H9 (cell line): Measurements from ENCODE around the gene TMEM81. TPM values are rescaled to one million over a fixed set of nuclear protein-coding genes. Genes with fewer than 3 reads are reported as not detected.

Experiments used
- DNase-seq: peaks from one replicate; pipeline ENCODE4 v3.0.0-alpha.2; 2017
- H2AFZ ChIP-seq: one replicate; pipeline ENCODE4 v1.6.1; 2013; ENCODE audit warnings: mild to moderate bottlenecking, low read length, control low read depth, moderate library complexity
- H2AK5ac ChIP-seq: 2 replicates; pipeline ENCODE4 v1.6.1; 2013; ENCODE audit warnings: low read length, control low read depth, mixed read lengths; ENCODE audit not compliant: insufficient read length
- H2BK120ac ChIP-seq: one replicate; pipeline ENCODE4 v1.6.1; 2013; ENCODE audit warnings: low read depth, mild to moderate bottlenecking, low read length, control low read depth, inconsistent platforms; ENCODE audit not compliant: poor library complexity, severe bottlenecking
- H2BK12ac ChIP-seq: 2 replicates; pipeline ENCODE4 v1.6.1; 2013; ENCODE audit warnings: low read length, control low read depth, mixed read lengths, low read depth; ENCODE audit not compliant: insufficient read length
- H2BK15ac ChIP-seq: 2 replicates; pipeline ENCODE4 v1.6.1; 2013; ENCODE audit warnings: low read depth, low read length, control low read depth
- H2BK20ac ChIP-seq: one replicate; pipeline ENCODE4 v1.6.1; 2013; ENCODE audit warnings: low read depth, mild to moderate bottlenecking, low read length, control low read depth, inconsistent platforms; ENCODE audit not compliant: poor library complexity, severe bottlenecking
- H2BK5ac ChIP-seq: 2 replicates; pipeline ENCODE4 v1.6.1; 2013; ENCODE audit warnings: low read length, control low read depth, mixed read lengths; ENCODE audit not compliant: insufficient read length
- H3K14ac ChIP-seq: 2 replicates; pipeline ENCODE4 v1.6.1; 2013; ENCODE audit warnings: low read length, control low read depth; ENCODE audit not compliant: insufficient read depth
- H3K18ac ChIP-seq: 2 replicates; pipeline ENCODE4 v1.6.1; 2013; ENCODE audit warnings: low read depth, mild to moderate bottlenecking, mixed read lengths, low read length, control low read depth; ENCODE audit not compliant: insufficient read length
- H3K23ac ChIP-seq: 2 replicates; pipeline ENCODE4 v1.6.1; 2013; ENCODE audit warnings: low read length, control low read depth, mixed read lengths, low read depth; ENCODE audit not compliant: insufficient read length
- H3K23me2 ChIP-seq: 2 replicates; pipeline ENCODE4 v1.6.1; 2013; ENCODE audit warnings: low read depth, mild to moderate bottlenecking, mixed read lengths, low read length, control low read depth; ENCODE audit not compliant: insufficient read length, poor library complexity, severe bottlenecking
- H3K27ac ChIP-seq: 2 replicates; pipeline ENCODE4 v1.5.1; 2013; ENCODE audit warnings: low read length, control low read depth, mixed read lengths, low read depth; ENCODE audit not compliant: insufficient read length
- H3K27me3 ChIP-seq: 2 replicates; pipeline ENCODE4 v1.6.1; 2013; ENCODE audit warnings: low read length, control low read depth, inconsistent platforms; ENCODE audit not compliant: insufficient read depth
- H3K4ac ChIP-seq: 2 replicates; pipeline ENCODE4 v1.6.1; 2013; ENCODE audit warnings: low read depth, mild to moderate bottlenecking, control low read depth, inconsistent platforms, low read length, moderate library complexity
- H3K4me1 ChIP-seq: 2 replicates; pipeline ENCODE4 v1.6.1; 2013; ENCODE audit warnings: low read length, control low read depth, inconsistent platforms; ENCODE audit not compliant: insufficient read depth
- H3K4me2 ChIP-seq: 2 replicates; pipeline ENCODE4 v1.6.1; 2013; ENCODE audit warnings: low read length, control low read depth, mixed read lengths; ENCODE audit not compliant: insufficient read length, insufficient read depth
- H3K56ac ChIP-seq: 2 replicates; pipeline ENCODE4 v1.6.1; 2013; ENCODE audit warnings: low read depth, mild to moderate bottlenecking, mixed read lengths, low read length, control low read depth; ENCODE audit not compliant: insufficient read length
- H3K79me1 ChIP-seq: 2 replicates; pipeline ENCODE4 v1.6.1; 2013; ENCODE audit warnings: low read depth, mild to moderate bottlenecking, moderate library complexity, low read length, control low read depth, inconsistent platforms; ENCODE audit not compliant: insufficient read depth, poor library complexity, severe bottlenecking
- H3K79me2 ChIP-seq: 2 replicates; pipeline ENCODE4 v1.6.1; 2013; ENCODE audit warnings: low read length, control low read depth, inconsistent platforms; ENCODE audit not compliant: insufficient read depth
- H3K9ac ChIP-seq: 2 replicates; pipeline ENCODE4 v1.6.1; 2013; ENCODE audit warnings: low read length, control low read depth, mixed read lengths; ENCODE audit not compliant: insufficient read length; ENCODE audit errors: extremely low read depth
- H3K9me3 ChIP-seq: one replicate; pipeline ENCODE4 v1.6.1; 2013; ENCODE audit warnings: low read depth, low read length, inconsistent platforms; ENCODE audit not compliant: control insufficient read depth
- H3T11ph ChIP-seq: one replicate; pipeline ENCODE4 v1.6.1; 2013; ENCODE audit warnings: mild to moderate bottlenecking, low read length, control low read depth, inconsistent platforms
- H4K20me1 ChIP-seq: one replicate; pipeline ENCODE4 v1.6.1; 2013; ENCODE audit not compliant: control insufficient read depth, insufficient read length, insufficient read depth
- H4K5ac ChIP-seq: 2 replicates; pipeline ENCODE4 v1.6.1; 2013; ENCODE audit warnings: low read depth, mild to moderate bottlenecking, mixed read lengths, low read length, control low read depth; ENCODE audit not compliant: insufficient read length
- H4K8ac ChIP-seq: replicated peaks from 2 replicates; pipeline ENCODE4 v1.6.1; 2013; ENCODE audit warnings: low read length, control low read depth, mixed read lengths, low read depth; ENCODE audit not compliant: insufficient read length
- H4K91ac ChIP-seq: 2 replicates; pipeline ENCODE4 v1.6.1; 2013; ENCODE audit warnings: low read depth, mild to moderate bottlenecking, moderate library complexity, mixed read lengths, low read length, control low read depth; ENCODE audit not compliant: insufficient read length
- H3K27ac Mint-ChIP-seq, 3 experiments: 2 replicates in 2 of 3; 3 replicates in 1 of 3; pipeline ENCODE4 v1.8.0; 2020 to 2021; ENCODE audit warnings: mixed read lengths in 3 of 3, mild to moderate bottlenecking in 1 of 3, moderate library complexity in 1 of 3
- H3K27me3 Mint-ChIP-seq: 2 replicates; pipeline ENCODE4 v1.8.0; 2021; ENCODE audit warnings: low read depth, mild to moderate bottlenecking, moderate library complexity, mixed read lengths
- H3K36me3 Mint-ChIP-seq, 3 experiments: 2 replicates in 2 of 3; 3 replicates in 1 of 3; pipeline ENCODE4 v1.8.0; 2020 to 2021; ENCODE audit warnings: low read depth in 3 of 3, mixed read lengths in 3 of 3; ENCODE audit not compliant: insufficient read depth in 1 of 3
- H3K4me1 Mint-ChIP-seq, 2 experiments: 2 replicates each; pipeline ENCODE4 v1.8.0; 2020; ENCODE audit warnings: mixed read lengths in 2 of 2
- H3K4me3 Mint-ChIP-seq, 2 experiments: 2 replicates in 1 of 2; 3 replicates in 1 of 2; pipeline ENCODE4 v1.8.0; 2020 to 2021; ENCODE audit warnings: mild to moderate bottlenecking in 2 of 2, mixed read lengths in 2 of 2, moderate library complexity in 1 of 2
- H3K9me3 Mint-ChIP-seq, 2 experiments: 2 replicates in 1 of 2; 3 replicates in 1 of 2; pipeline ENCODE4 v1.8.0; 2020; ENCODE audit warnings: mild to moderate bottlenecking in 2 of 2, mixed read lengths in 2 of 2, moderate library complexity in 1 of 2
- CTCF ChIP-seq: fragments of 200-600 bp; sonication (generic); conservative IDR thresholded peaks from 3 replicates; pipeline ENCODE4 v1.8.0; 2021; ENCODE audit warnings: antibody characterized with exemption, mild to moderate bottlenecking
- WGBS: extraction: QIAGEN DNeasy Blood & Tissue Kit; methylation state at CpG from one replicate; pipeline ENCODE4 v1.1.7; 2013; ENCODE audit warnings: missing lambda C conversion rate, low lambda C conversion rate, mixed read lengths; ENCODE audit not compliant: insufficient read length; ENCODE audit errors: extremely low coverage; 5-methylcytosine and 5-hydroxymethylcytosine counted together
- total RNA-seq: library from RNA; stranded (reverse); gene quantifications from 2 replicates; pipeline ENCODE4 v1.2.1, GENCODE V29; 2021

TMEM81 gene
- total RNA-seq, 1 experiment from 2014 or later, result 3.0 TPM

GRCh38 chr1:205077934-205078311 lies 6.3 kb downstream of the TMEM81 start:
- H2AK5ac ChIP-seq, result no peak overlapping the region
- no peak overlapping the region for H2BK12ac ChIP-seq
- no peaks in the 10 kb centered on the region for H4K20me1 ChIP-seq
- H2BK15ac ChIP-seq, result no peak overlapping the region
- no peak overlapping the region for H3K14ac ChIP-seq
- no peak overlapping the region for H2BK5ac ChIP-seq
- no peak overlapping the region for H3K18ac ChIP-seq
- no CpG with 5 or more reads among the region's 1 CpG for WGBS
- H3K27ac ChIP-seq, result no peak overlapping the region
- no peaks in the 10 kb centered on the region for H3K4me1 ChIP-seq
- no peak overlapping the region for H3K4ac ChIP-seq
- H3T11ph ChIP-seq, result no peak overlapping the region
- no peak overlapping the region for H3K9ac ChIP-seq
- H4K5ac ChIP-seq, result no peak overlapping the region
- Mint-ChIP-seq H3K27me3 (no peaks in the 10 kb centered on the region; the same call in 1 of the 2 replicates), H3K36me3 (no peaks in the 10 kb centered on the region; a peak in 1 of 7 replicates), H3K9me3 (no peaks in the 10 kb centered on the region), H3K27ac (no peak overlapping the region), H3K4me1 (no peaks in the 10 kb centered on the region), H3K4me3 (no peak overlapping the region)
- no peak overlapping the region for H3K23ac ChIP-seq
- H3K79me2 ChIP-seq, result no peaks in the 10 kb centered on the region
- H3K23me2 ChIP-seq, result no peaks in the 10 kb centered on the region
- H3K56ac ChIP-seq, result no peak overlapping the region
- H4K8ac ChIP-seq, result no peak overlapping the region
- DNase-seq, result no peak
- H4K91ac ChIP-seq, result no peak overlapping the region
- no peaks in the 10 kb centered on the region for H3K9me3 ChIP-seq
- H2BK120ac ChIP-seq, result no peak overlapping the region
- H3K4me2 ChIP-seq, result no peak overlapping the region
- no peaks in the 10 kb centered on the region for H3K79me1 ChIP-seq
- H3K27me3 ChIP-seq, result no peaks in the 10 kb centered on the region
- H2AFZ ChIP-seq, result no peak overlapping the region
- no peak for TF ChIP-seq CTCF
- no peak overlapping the region for H2BK20ac ChIP-seq
